ENCODE results near the gene SLC25A2.
A peak's percentile ranks its signal among the peaks of the same experiment; 100 is the strongest.
"Not testable (repeated sequence)": the region's sequence is repeated elsewhere in the genome, so short reads cannot be mapped to it uniquely, and the experiment has no call there.

SLC25A2 gene

GRCh38 chr5:141303756-141304155 lies at the start of gene SLC25A2:
TSS of gene SLC25A2 (minus strand) at chr5:141304049. CDS start at chr5:141303865, 184 bp downstream.
- H3K4me3 ChIP-seq (ENCODE audit: low read depth, low read length), result no peak within 1 kb of the TSS
- no peaks in the 10 kb centered on the region for H3K27me3 ChIP-seq (ENCODE audit: insufficient read depth, low read length)
- peaks cover 3% of the 10 kb centered on the region; the same call in 1 of the 2 replicates for H3K36me3 ChIP-seq (ENCODE audit: insufficient read depth, low read length)
- H3K27ac ChIP-seq (ENCODE audit: low read depth, low read length), result no peak within 1 kb of the TSS
- H3K4me1 ChIP-seq (ENCODE audit: control insufficient read depth, insufficient read depth, low read length, unreplicated experiment), result no peaks in the 10 kb centered on the region
- no peaks in the 10 kb centered on the region for H3K79me2 ChIP-seq (ENCODE audit: control insufficient read depth, insufficient read depth, low read length, unreplicated experiment)
- no peak within 1 kb of the TSS for H2AFZ ChIP-seq (ENCODE audit: low read length, unreplicated experiment)

DNA sequence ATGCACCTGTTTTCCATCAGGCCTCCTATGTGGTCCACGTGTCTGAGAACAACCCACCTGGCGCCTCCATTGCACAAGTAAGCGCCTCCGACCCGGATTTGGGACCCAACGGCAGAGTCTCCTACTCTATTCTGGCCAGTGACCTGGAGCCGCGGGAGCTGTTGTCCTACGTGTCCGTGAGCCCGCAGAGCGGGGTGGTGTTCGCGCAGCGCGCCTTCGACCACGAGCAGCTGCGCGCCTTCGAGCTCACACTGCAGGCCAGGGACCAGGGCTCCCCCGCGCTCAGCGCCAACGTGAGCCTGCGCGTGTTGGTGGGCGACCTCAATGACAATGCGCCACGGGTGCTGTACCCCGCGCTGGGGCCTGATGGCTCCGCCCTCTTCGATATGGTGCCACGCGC lies 47.7 kb upstream of the SLC25A2 start:
- H3K36me3 ChIP-seq (ENCODE audit: insufficient read depth, low read length), result no peaks in the 10 kb centered on the region
- no peak overlapping the region for H3K27ac ChIP-seq (ENCODE audit: low read depth, low read length)
- no peak overlapping the region for H2AFZ ChIP-seq (ENCODE audit: low read length, unreplicated experiment)
- H3K27me3 ChIP-seq (ENCODE audit: insufficient read depth, low read length), result peaks cover 85% of the 10 kb centered on the region
- H3K79me2 ChIP-seq (ENCODE audit: control insufficient read depth, insufficient read depth, low read length, unreplicated experiment), result no peaks in the 10 kb centered on the region
- no peak overlapping the region for H3K4me3 ChIP-seq (ENCODE audit: low read depth, low read length)
- no peaks in the 10 kb centered on the region for H3K4me1 ChIP-seq (ENCODE audit: control insufficient read depth, insufficient read depth, low read length, unreplicated experiment)

GRCh38 chr5:141349917-141350619 lies 46.2 kb upstream of the SLC25A2 start, which contains the start of gene PCDHGB1:
TSS of gene PCDHGB1 (plus strand) at chr5:141350099. CDS start at chr5:141350261, 162 bp downstream.
- H3K27ac ChIP-seq (ENCODE audit: low read depth, low read length), result no peak within 1 kb of the TSS
- no peaks in the 10 kb centered on the region for H3K36me3 ChIP-seq (ENCODE audit: insufficient read depth, low read length)
- peak within 1 kb of the TSS; percentile 69 for H2AFZ ChIP-seq (ENCODE audit: low read length, unreplicated experiment)
- H3K4me3 ChIP-seq (ENCODE audit: low read depth, low read length), result peak within 1 kb of the TSS; percentile 75
- H3K27me3 ChIP-seq (ENCODE audit: insufficient read depth, low read length), result peaks cover 78% of the 10 kb centered on the region
- no peaks in the 10 kb centered on the region for H3K79me2 ChIP-seq (ENCODE audit: control insufficient read depth, insufficient read depth, low read length, unreplicated experiment)
- H3K4me1 ChIP-seq (ENCODE audit: control insufficient read depth, insufficient read depth, low read length, unreplicated experiment), result no peaks in the 10 kb centered on the region

DNA sequence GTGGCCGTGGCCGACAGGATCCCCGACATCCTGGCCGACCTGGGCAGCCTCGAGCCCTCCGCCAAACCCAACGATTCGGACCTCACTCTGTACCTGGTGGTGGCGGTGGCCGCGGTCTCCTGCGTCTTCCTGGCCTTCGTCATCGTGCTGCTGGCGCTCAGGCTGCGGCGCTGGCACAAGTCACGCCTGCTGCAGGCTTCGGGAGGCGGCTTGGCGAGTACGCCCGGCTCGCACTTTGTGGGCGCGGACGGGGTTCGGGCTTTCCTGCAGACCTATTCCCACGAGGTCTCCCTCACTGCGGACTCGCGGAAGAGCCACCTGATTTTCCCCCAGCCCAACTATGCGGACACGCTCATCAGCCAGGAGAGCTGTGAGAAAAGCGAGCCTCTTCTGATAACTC lies 42.2 kb upstream of the SLC25A2 start:
- H3K4me1 ChIP-seq (ENCODE audit: control insufficient read depth, insufficient read depth, low read length, unreplicated experiment); H3K36me3 ChIP-seq (ENCODE audit: insufficient read depth, low read length); H2AFZ ChIP-seq (ENCODE audit: low read length, unreplicated experiment); H3K4me3 ChIP-seq (ENCODE audit: low read depth, low read length); H3K79me2 ChIP-seq (ENCODE audit: control insufficient read depth, insufficient read depth, low read length, unreplicated experiment); H3K27ac ChIP-seq (ENCODE audit: low read depth, low read length): not testable (repeated sequence)
- peaks cover 63% of the 10 kb centered on the region for H3K27me3 ChIP-seq (ENCODE audit: insufficient read depth, low read length)

DNA sequence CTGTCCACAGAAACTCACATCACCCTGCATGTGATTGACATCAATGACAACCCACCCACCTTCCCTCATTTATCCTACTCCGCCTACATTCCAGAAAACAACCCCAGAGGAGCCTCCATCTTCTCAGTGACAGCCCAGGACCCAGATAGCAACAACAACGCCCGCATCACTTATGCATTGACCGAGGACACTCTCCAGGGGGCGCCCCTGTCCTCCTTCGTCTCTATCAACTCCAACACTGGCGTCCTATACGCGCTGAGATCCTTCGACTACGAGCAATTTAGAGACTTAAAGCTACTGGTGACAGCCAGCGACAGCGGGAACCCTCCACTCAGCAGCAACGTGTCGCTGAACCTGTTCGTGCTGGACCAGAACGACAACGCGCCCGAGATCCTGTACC lies 41.5 kb upstream of the SLC25A2 start:
- no peak overlapping the region for H3K27ac ChIP-seq (ENCODE audit: low read depth, low read length)
- H3K4me1 ChIP-seq (ENCODE audit: control insufficient read depth, insufficient read depth, low read length, unreplicated experiment), result no peaks in the 10 kb centered on the region
- H2AFZ ChIP-seq (ENCODE audit: low read length, unreplicated experiment), result no peak overlapping the region
- H3K27me3 ChIP-seq (ENCODE audit: insufficient read depth, low read length), result peaks cover 60% of the 10 kb centered on the region
- no peaks in the 10 kb centered on the region for H3K36me3 ChIP-seq (ENCODE audit: insufficient read depth, low read length)
- H3K4me3 ChIP-seq (ENCODE audit: low read depth, low read length), result no peak overlapping the region
- no peaks in the 10 kb centered on the region for H3K79me2 ChIP-seq (ENCODE audit: control insufficient read depth, insufficient read depth, low read length, unreplicated experiment)

DNA sequence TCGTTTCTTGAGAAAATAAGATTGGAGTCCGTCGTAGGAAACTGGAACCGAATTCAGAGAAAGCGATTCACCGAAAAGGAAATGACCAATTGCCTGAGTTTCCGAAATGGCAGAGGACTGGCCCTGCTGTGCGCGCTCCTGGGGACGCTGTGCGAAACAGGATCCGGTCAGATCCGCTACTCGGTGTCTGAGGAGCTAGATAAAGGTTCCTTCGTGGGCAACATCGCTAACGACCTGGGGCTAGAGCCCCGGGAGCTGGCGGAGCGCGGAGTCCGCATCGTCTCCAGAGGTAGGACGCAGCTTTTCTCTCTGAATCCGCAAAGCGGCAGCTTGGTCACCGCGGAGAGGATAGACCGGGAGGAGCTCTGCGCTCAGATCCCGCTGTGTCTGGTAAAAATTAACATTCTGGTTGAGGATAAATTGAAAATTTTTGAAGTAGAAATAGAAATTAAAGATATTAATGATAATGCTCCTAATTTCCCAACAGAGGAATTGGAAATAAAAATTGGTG lies 40.2 kb upstream of the SLC25A2 start:
- Histone ChIP-seq H3K27ac (ENCODE audit: low read depth, low read length) (no peak overlapping the region), H3K27me3 (ENCODE audit: insufficient read depth, low read length) (peaks cover 66% of the 10 kb centered on the region), H3K36me3 (ENCODE audit: insufficient read depth, low read length) (no peaks in the 10 kb centered on the region), H2AFZ (ENCODE audit: low read length, unreplicated experiment) (no peak overlapping the region), H3K4me1 (ENCODE audit: control insufficient read depth, insufficient read depth, low read length, unreplicated experiment) (no peaks in the 10 kb centered on the region), H3K79me2 (ENCODE audit: control insufficient read depth, insufficient read depth, low read length, unreplicated experiment) (no peaks in the 10 kb centered on the region), H3K4me3 (ENCODE audit: low read depth, low read length) (peak overlapping the region; percentile 41; the same call in 1 of the 2 replicates)

- H3K27ac ChIP-seq (ENCODE audit: low read depth, low read length), result no peak within 1 kb of the TSS
- peaks cover 64% of the 10 kb centered on the region for H3K27me3 ChIP-seq (ENCODE audit: insufficient read depth, low read length)
- no peaks in the 10 kb centered on the region for H3K36me3 ChIP-seq (ENCODE audit: insufficient read depth, low read length)
- H3K4me3 ChIP-seq (ENCODE audit: low read depth, low read length), result peak within 1 kb of the TSS; percentile 41; the same call in 1 of the 2 replicates
- H3K79me2 ChIP-seq (ENCODE audit: control insufficient read depth, insufficient read depth, low read length, unreplicated experiment), result no peaks in the 10 kb centered on the region
- H2AFZ ChIP-seq (ENCODE audit: low read length, unreplicated experiment), result no peak within 1 kb of the TSS
- H3K4me1 ChIP-seq (ENCODE audit: control insufficient read depth, insufficient read depth, low read length, unreplicated experiment), result no peaks in the 10 kb centered on the region
Observed at GRCh38 chr5:141343242-141343952, 39.5 kb upstream of the SLC25A2 start, which contains the start of gene PCDHGA3. TSS of gene PCDHGA3 (plus strand) at chr5:141343829. CDS start at chr5:141344034, 205 bp downstream.

DNA sequence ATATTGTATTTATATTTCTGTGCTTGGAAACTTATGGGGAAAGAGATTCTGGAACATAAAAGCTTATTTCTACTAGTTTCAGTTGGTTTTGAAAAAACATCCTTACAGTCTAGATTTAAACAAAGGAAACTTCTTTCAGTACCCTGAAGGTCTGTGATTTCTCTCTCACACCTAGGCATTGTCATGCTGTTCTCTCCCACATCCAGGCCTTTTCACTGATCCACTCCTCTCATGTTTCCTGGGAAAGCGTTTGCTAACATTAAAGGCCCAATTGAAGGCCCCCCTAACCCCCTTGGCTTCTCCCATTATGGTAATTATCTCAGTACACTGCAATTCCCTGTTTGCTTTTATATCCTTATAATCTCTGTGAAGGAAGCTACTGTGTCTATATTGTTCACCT lies 38.9 kb upstream of the SLC25A2 start:
- Histone ChIP-seq H2AFZ (ENCODE audit: low read length, unreplicated experiment) (no peak overlapping the region), H3K79me2 (ENCODE audit: control insufficient read depth, insufficient read depth, low read length, unreplicated experiment) (no peaks in the 10 kb centered on the region), H3K36me3 (ENCODE audit: insufficient read depth, low read length) (no peaks in the 10 kb centered on the region), H3K4me1 (ENCODE audit: control insufficient read depth, insufficient read depth, low read length, unreplicated experiment) (no peaks in the 10 kb centered on the region), H3K27me3 (ENCODE audit: insufficient read depth, low read length) (peaks cover 64% of the 10 kb centered on the region), H3K4me3 (ENCODE audit: low read depth, low read length) (no peak overlapping the region), H3K27ac (ENCODE audit: low read depth, low read length) (no peak overlapping the region)

- peaks cover 71% of the 10 kb centered on the region for H3K27me3 ChIP-seq (ENCODE audit: insufficient read depth, low read length)
- H2AFZ ChIP-seq (ENCODE audit: low read length, unreplicated experiment); H3K4me1 ChIP-seq (ENCODE audit: control insufficient read depth, insufficient read depth, low read length, unreplicated experiment); H3K79me2 ChIP-seq (ENCODE audit: control insufficient read depth, insufficient read depth, low read length, unreplicated experiment); H3K36me3 ChIP-seq (ENCODE audit: insufficient read depth, low read length); H3K27ac ChIP-seq (ENCODE audit: low read depth, low read length); H3K4me3 ChIP-seq (ENCODE audit: low read depth, low read length): not testable (repeated sequence)
Observed at GRCh38 chr5:141340781-141341354, 37.0 kb upstream of the SLC25A2 start.

DNA sequence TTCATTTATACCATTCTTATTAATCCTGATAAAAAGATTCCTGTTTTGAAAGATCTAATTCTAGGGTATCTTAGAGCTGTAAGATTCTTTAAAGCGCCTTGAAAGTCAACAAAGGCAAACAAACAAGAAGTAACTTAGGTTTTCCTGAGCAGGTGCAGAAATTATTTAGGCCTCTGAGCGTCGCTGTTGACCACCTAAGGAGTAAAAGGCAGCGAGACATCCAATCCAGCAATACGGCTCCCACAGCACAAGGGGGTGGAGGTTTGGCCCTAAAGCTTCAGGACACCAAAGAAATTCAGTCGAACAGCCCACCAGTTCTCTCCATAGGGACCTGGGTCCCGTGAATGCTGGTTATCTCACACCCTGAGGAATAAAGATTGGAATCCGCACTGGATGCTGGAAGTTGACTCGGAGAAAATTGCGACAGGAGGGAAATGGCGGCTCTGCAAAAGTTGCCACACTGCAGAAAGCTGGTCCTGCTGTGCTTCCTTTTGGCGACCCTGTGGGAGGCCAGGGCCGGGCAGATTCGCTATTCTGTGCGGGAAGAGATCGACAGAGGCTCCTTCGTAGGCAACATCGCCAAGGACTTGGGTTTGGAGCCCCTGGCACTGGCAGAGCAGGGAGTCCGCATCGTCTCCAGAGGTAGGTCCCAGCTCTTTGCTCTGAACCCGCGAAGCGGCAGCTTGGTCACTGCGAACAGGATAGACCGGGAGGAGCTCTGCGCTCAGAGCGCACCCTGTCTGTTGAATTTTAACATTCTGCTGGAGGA lies 34.9 kb upstream of the SLC25A2 start, which contains the start of gene PCDHGA2:
Gene PCDHGA2 (plus strand): TSS at position 223 of the 769 bp plus-strand sequence.
- H3K79me2 ChIP-seq (ENCODE audit: control insufficient read depth, insufficient read depth, low read length, unreplicated experiment), result no peaks in the 10 kb centered on the region
- H3K4me3 ChIP-seq (ENCODE audit: low read depth, low read length), result peak within 1 kb of the TSS; percentile 70
- no peaks in the 10 kb centered on the region for H3K4me1 ChIP-seq (ENCODE audit: control insufficient read depth, insufficient read depth, low read length, unreplicated experiment)
- peak within 1 kb of the TSS; percentile 57 for H2AFZ ChIP-seq (ENCODE audit: low read length, unreplicated experiment)
- no peak within 1 kb of the TSS for H3K27ac ChIP-seq (ENCODE audit: low read depth, low read length)
- H3K27me3 ChIP-seq (ENCODE audit: insufficient read depth, low read length), result peaks cover 74% of the 10 kb centered on the region
- no peaks in the 10 kb centered on the region for H3K36me3 ChIP-seq (ENCODE audit: insufficient read depth, low read length)
